ENCODE results near the gene JOSD1.
"Not testable (repeated sequence)": the region's sequence is repeated elsewhere in the genome, so short reads cannot be mapped to it uniquely, and the experiment has no call there.

The JOSD1 gene

GRCh38 chr22:38681582-38682335 is 19.0 kb downstream of the JOSD1 start, which contains the start of gene TOMM22:
TSS of gene TOMM22 (plus strand) at chr22:38681957. CDS start at chr22:38681979, 22 bp downstream.
- peak; percentile 77 for DNase-seq

- no peak for DNase-seq
Measured at GRCh38 chr22:38675833-38676232, 24.9 kb downstream of the JOSD1 start.

GRCh38 chr22:38674888-38675287 is 25.9 kb downstream of the JOSD1 start:
- no peak for DNase-seq

GRCh38 chr22:38657045-38657909 is 43.5 kb downstream of the JOSD1 start:
- peak; percentile 11 for DNase-seq

- peak; percentile 79 for DNase-seq
Measured at GRCh38 chr22:38656256-38657044, 44.3 kb downstream of the JOSD1 start, which contains the start of the genes CBY1 and FAM227A. TSS of gene CBY1 (plus strand) at chr22:38656638. CDS start at chr22:38668055, 11,417 bp downstream. TSS of gene FAM227A (minus strand) at chr22:38656392. CDS start at chr22:38650168, 6,224 bp downstream.

- no peak for DNase-seq
Measured at GRCh38 chr22:38655519-38656255, 45.1 kb downstream of the JOSD1 start.

- no peak for DNase-seq
Measured at GRCh38 chr22:38653741-38654140, 47.0 kb downstream of the JOSD1 start.

- DNase-seq = no peak
Measured at GRCh38 chr22:38652859-38653258, 47.9 kb downstream of the JOSD1 start.

- no peak for DNase-seq
Measured at GRCh38 chr22:38649841-38650522, 50.8 kb downstream of the JOSD1 start.

- no peak for DNase-seq
Measured at GRCh38 chr22:38645430-38645829, 55.3 kb downstream of the JOSD1 start.

- not testable (repeated sequence) for DNase-seq
Measured at GRCh38 chr22:38644245-38644644, 56.5 kb downstream of the JOSD1 start.

- no peak for DNase-seq
Measured at GRCh38 chr22:38641476-38642040, 59.2 kb downstream of the JOSD1 start.

- no peak for DNase-seq
Measured at GRCh38 chr22:38638728-38639127, 62.0 kb downstream of the JOSD1 start.

- DNase-seq = no peak
Measured at GRCh38 chr22:38638216-38638615, 62.5 kb downstream of the JOSD1 start.
